GM23338 (cell line): ENCODE measurements around the gene MOCS2. TPM values are rescaled to one million over a fixed set of nuclear protein-coding genes. Genes with fewer than 3 reads are reported as not detected.

Source experiments
- ATAC-seq: fragments of 200-7000 bp; cut with Tn5 transposase; 3 replicates; pipeline ENCODE4 v1.9.1; 2020
- DNase-seq: peaks from one replicate; pipeline ENCODE4 v3.0.0-alpha.2; 2015; ENCODE audit warnings: low spot score
- H2AFZ ChIP-seq: fragments of 200-600 bp; sonication (generic); 2 replicates; pipeline ENCODE4 v1.8.0; 2016; ENCODE audit warnings: antibody characterized with exemption, mild to moderate bottlenecking, moderate library complexity
- H3F3A ChIP-seq: fragments of 200-600 bp; sonication (generic); replicated peaks from 2 replicates; pipeline ENCODE4 v1.8.0; 2017; ENCODE audit warnings: antibody characterized with exemption, mixed run types, low read depth
- H3K27ac ChIP-seq: fragments of 200-600 bp; sonication (generic); 2 replicates; pipeline ENCODE4 v1.6.1; 2016; ENCODE audit warnings: low read depth
- H3K27me3 ChIP-seq: fragments of 200-600 bp; sonication (generic); 2 replicates; pipeline ENCODE4 v1.8.0; 2016; ENCODE audit warnings: mild to moderate bottlenecking, mixed run types, moderate library complexity; ENCODE audit not compliant: insufficient read depth
- H3K36me3 ChIP-seq: fragments of 200-600 bp; sonication (generic); 2 replicates; pipeline ENCODE4 v1.8.0; 2016; ENCODE audit warnings: mild to moderate bottlenecking; ENCODE audit not compliant: insufficient read depth
- H3K4me1 ChIP-seq: fragments of 200-600 bp; sonication (generic); 2 replicates; pipeline ENCODE4 v1.8.0; 2016; ENCODE audit warnings: mild to moderate bottlenecking, moderate library complexity; ENCODE audit not compliant: insufficient read depth
- H3K4me2 ChIP-seq: fragments of 200-600 bp; sonication (generic); 2 replicates; pipeline ENCODE4 v1.7.1; 2017; ENCODE audit warnings: mixed run types
- H3K4me3 ChIP-seq: fragments of 200-600 bp; sonication (generic); 2 replicates; pipeline ENCODE4 v1.6.1; 2016; ENCODE audit warnings: mixed run types
- H3K79me2 ChIP-seq: fragments of 200-600 bp; sonication (generic); replicated peaks from 2 replicates; pipeline ENCODE4 v1.8.0; 2017; ENCODE audit warnings: mild to moderate bottlenecking; ENCODE audit not compliant: insufficient read depth
- H3K9me2 ChIP-seq: fragments of 200-600 bp; sonication (generic); 2 replicates; pipeline ENCODE4 v1.8.0; 2017; ENCODE audit not compliant: insufficient read depth
- H4K20me1 ChIP-seq: fragments of 200-600 bp; sonication (generic); replicated peaks from 2 replicates; pipeline ENCODE4 v1.8.0; 2017; ENCODE audit warnings: mild to moderate bottlenecking; ENCODE audit not compliant: insufficient read depth
- H3K27ac Mint-ChIP-seq: 2 replicates; pipeline ENCODE4 v1.8.0; 2020; ENCODE audit warnings: inconsistent platforms, mild to moderate bottlenecking, moderate library complexity, mixed read lengths
- H3K27me3 Mint-ChIP-seq: 3 replicates; pipeline ENCODE4 v1.8.0; 2022; ENCODE audit warnings: low read depth, mild to moderate bottlenecking, moderate library complexity, mixed read lengths, inconsistent platforms; ENCODE audit not compliant: insufficient read depth, poor library complexity
- H3K36me3 Mint-ChIP-seq: 3 replicates; pipeline ENCODE4 v1.8.0; 2021; ENCODE audit warnings: low read depth, mild to moderate bottlenecking, inconsistent platforms, moderate library complexity, mixed read lengths
- H3K4me1 Mint-ChIP-seq: 3 replicates; pipeline ENCODE4 v1.8.0; 2020; ENCODE audit warnings: mild to moderate bottlenecking, inconsistent platforms, mixed read lengths
- H3K4me3 Mint-ChIP-seq: 3 replicates; pipeline ENCODE4 v1.8.0; 2021; ENCODE audit warnings: moderate library complexity, mild to moderate bottlenecking, inconsistent platforms, mixed read lengths
- H3K9me3 Mint-ChIP-seq: 3 replicates; pipeline ENCODE4 v1.8.0; 2020; ENCODE audit warnings: moderate library complexity, mild to moderate bottlenecking, inconsistent platforms, mixed read lengths
- CREB1 ChIP-seq: fragments of 250-450 bp; sonication (Bioruptor Pico); IDR thresholded peaks from 2 replicates; pipeline ENCODE4 v1.5.0; 2020; ENCODE audit warnings: low read depth, mild to moderate bottlenecking, moderate library complexity
- CTCF ChIP-seq, 2 experiments: fragments of 200-600 bp in 1 of 2; sonication (generic) in 1 of 2; conservative IDR thresholded peaks; 2 replicates each; pipeline versions ENCODE4 v1.5.1 to v1.6.1; 2016 to 2017; ENCODE audit warnings: antibody characterized with exemption in 2 of 2, low read depth in 2 of 2, mild to moderate bottlenecking in 2 of 2, moderate library complexity in 1 of 2
- ETS1 ChIP-seq: IDR thresholded peaks from 2 replicates; pipeline ENCODE4 v1.6.1; 2016; ENCODE audit warnings: antibody characterized with exemption
- EZH2 ChIP-seq: fragments of 200-600 bp; sonication (generic); IDR thresholded peaks from one replicate; pipeline ENCODE4 v1.8.0; 2017; ENCODE audit warnings: antibody characterized with exemption, mild to moderate bottlenecking, low read depth; ENCODE audit not compliant: unreplicated experiment
- EZH2phosphoT487 ChIP-seq: fragments of 200-600 bp; sonication (generic); IDR thresholded peaks from one replicate; pipeline ENCODE4 v1.8.1; 2018; ENCODE audit warnings: antibody characterized with exemption; ENCODE audit not compliant: unreplicated experiment
- JUNB ChIP-seq: IDR thresholded peaks from one replicate; pipeline ENCODE4 v1.6.1; 2016; ENCODE audit warnings: antibody characterized with exemption; ENCODE audit not compliant: unreplicated experiment
- NANOG ChIP-seq: IDR thresholded peaks from 2 replicates; pipeline ENCODE4 v1.6.1; 2016; ENCODE audit warnings: antibody characterized with exemption, borderline replicate concordance
- POLR2AphosphoS5 ChIP-seq: IDR thresholded peaks from 2 replicates; pipeline ENCODE4 v1.6.1; 2016; ENCODE audit warnings: antibody characterized with exemption, low read depth
- STAT1 ChIP-seq: IDR thresholded peaks from one replicate; pipeline ENCODE4 v1.6.1; 2016; ENCODE audit warnings: antibody characterized with exemption; ENCODE audit not compliant: unreplicated experiment
- ZNF331 ChIP-seq: fragments of 250-450 bp; sonication (Bioruptor Pico); IDR thresholded peaks from 2 replicates; pipeline ENCODE4 v1.5.0; 2020; ENCODE audit warnings: low read depth, mild to moderate bottlenecking, moderate library complexity
- ZNF462 ChIP-seq: fragments of 250-450 bp; sonication (Bioruptor Pico); IDR thresholded peaks from 2 replicates; pipeline ENCODE4 v1.5.0; 2020; ENCODE audit warnings: mild to moderate bottlenecking, moderate library complexity
- polyA plus RNA-seq: library from polyadenylated mRNA; unstranded; fragments of >200 nt; fragmentation: Nextera tagmentation; extraction: Ambion mirVana; gene quantifications from 2 replicates; pipeline ENCODE4 v1.2.1, GENCODE V29; 2016
- total RNA-seq: library from RNA; depleted of rRNA; stranded (reverse); fragments of >200 nt; shearing (Covaris generic); gene quantifications from 2 replicates; pipeline ENCODE4 v1.2.3, GENCODE V29; 2014

MOCS2 gene
- total and polyA plus RNA-seq, 2 experiments from 2014 or later = 18.3 to 41.8 TPM

GRCh38 chr5:53063791-53064190, 45.8 kb downstream of the MOCS2 start:
- Mint-ChIP-seq H3K4me1 (no peaks in the 10 kb centered on the region), H3K27ac (no peak overlapping the region), H3K4me3 (no peak overlapping the region), H3K36me3 (no peaks in the 10 kb centered on the region), H3K9me3 (no peaks in the 10 kb centered on the region), H3K27me3 (no peaks in the 10 kb centered on the region)
- DNase-seq (no peak), ATAC-seq (no peak)
- H4K20me1 ChIP-seq = no peaks in the 10 kb centered on the region
- no peak overlapping the region for H2AFZ ChIP-seq
- H3K79me2 ChIP-seq = no peaks in the 10 kb centered on the region
- H3K4me1 ChIP-seq = no peaks in the 10 kb centered on the region
- no peaks in the 10 kb centered on the region for H3K9me2 ChIP-seq
- no peak overlapping the region for H3K27ac ChIP-seq
- H3K4me3 ChIP-seq = no peak overlapping the region
- no peaks in the 10 kb centered on the region for H3K36me3 ChIP-seq
- H3F3A ChIP-seq = no peaks in the 10 kb centered on the region
- no peak overlapping the region for H3K4me2 ChIP-seq
- TF ChIP-seq JUNB (no peak), CREB1 (CRISPR knock-in tag) (no peak), STAT1 (no peak), ETS1 (no peak), EZH2phosphoT487 (no peak), POLR2AphosphoS5 (no peak), NANOG (no peak)
- no peaks in the 10 kb centered on the region for H3K27me3 ChIP-seq

- Histone ChIP-seq H2AFZ (no peak overlapping the region), H3F3A (no peaks in the 10 kb centered on the region), H3K79me2 (no peaks in the 10 kb centered on the region), H3K27ac (no peak overlapping the region), H3K27me3 (no peaks in the 10 kb centered on the region), H3K9me2 (no peaks in the 10 kb centered on the region), H4K20me1 (no peaks in the 10 kb centered on the region), H3K36me3 (no peaks in the 10 kb centered on the region), H3K4me1 (no peaks in the 10 kb centered on the region), H3K4me3 (no peak overlapping the region), H3K4me2 (no peak overlapping the region)
- Mint-ChIP-seq H3K4me1 (no peaks in the 10 kb centered on the region), H3K27ac (no peak overlapping the region), H3K36me3 (no peaks in the 10 kb centered on the region), H3K27me3 (no peaks in the 10 kb centered on the region), H3K4me3 (no peak overlapping the region), H3K9me3 (no peaks in the 10 kb centered on the region)
- DNase-seq (no peak), ATAC-seq (no peak)
- TF ChIP-seq POLR2AphosphoS5 (no peak), NANOG (no peak), ETS1 (no peak), ZNF462 (CRISPR knock-in tag) (no peak), EZH2 (no peak), ZNF331 (CRISPR knock-in tag) (no peak), CTCF (conservative IDR thresholded peaks at IDR 0.05; ENCODE audit: low read depth in 2 of 2) (no peak), EZH2phosphoT487 (no peak)
Measured at GRCh38 chr5:53063176-53063575, 46.4 kb downstream of the MOCS2 start.
